ENCODE measurements around the gene ACER2.

The ACER2 gene

GRCh38 chr9:19464764-19465585 is 56.2 kb downstream of the ACER2 start (continued):
- TF ChIP-seq ZNF449 (tag by site-specific recombination; IDR thresholded peaks at IDR 0.05) (no peak), ZBTB21 (tag by site-specific recombination; IDR thresholded peaks at IDR 0.05) (no peak), ZNF624 (tag by site-specific recombination; IDR thresholded peaks at IDR 0.05) (no peak), PBX3 (CRISPR knock-in tag; IDR thresholded peaks at IDR 0.05) (no peak), ZNF610 (tag by site-specific recombination; IDR thresholded peaks at IDR 0.05; ENCODE audit: borderline replicate concordance) (no peak), GLIS1 (tag by site-specific recombination; IDR thresholded peaks at IDR 0.05) (peak; percentile 56), ZNF274 (IDR thresholded peaks at IDR 0.05; ENCODE audit: low read length) (no peak), ZNF274 (tag by site-specific recombination; IDR thresholded peaks at IDR 0.05; ENCODE audit: borderline replicate concordance) (no peak), ZBTB6 (tag by site-specific recombination; IDR thresholded peaks at IDR 0.05) (no peak), ZNF792 (tag by site-specific recombination; IDR thresholded peaks at IDR 0.05) (no peak), ZNF830 (tag by site-specific recombination; IDR thresholded peaks at IDR 0.05; ENCODE audit: low read depth) (no peak), PRDM10 (tag by site-specific recombination; IDR thresholded peaks at IDR 0.05) (0 out of 2 replicates have a peak, but pooled peaks have one; percentile 28), ZNF621 (tag by site-specific recombination; IDR thresholded peaks at IDR 0.05) (no peak), ZNF660 (tag by site-specific recombination; IDR thresholded peaks at IDR 0.05) (peak; percentile 62; the same call in 1 of the 2 replicates), ZNF350 (tag by site-specific recombination; IDR thresholded peaks at IDR 0.05) (no peak), ZNF785 (tag by site-specific recombination; IDR thresholded peaks at IDR 0.05) (no peak), ZSCAN4 (tag by site-specific recombination; IDR thresholded peaks at IDR 0.05) (no peak), ZNF211 (tag by site-specific recombination; IDR thresholded peaks at IDR 0.05; ENCODE audit: low read depth) (no peak), ZBTB26 (tag by site-specific recombination; optimal IDR thresholded peaks at IDR 0.05) (peak; percentile 65), GFI1B (tag by site-specific recombination; IDR thresholded peaks at IDR 0.05) (no peak), KLF10 (tag by site-specific recombination; IDR thresholded peaks at IDR 0.05) (no peak), ZNF701 (tag by site-specific recombination; IDR thresholded peaks at IDR 0.05) (no peak), TSHZ1 (tag by site-specific recombination; IDR thresholded peaks at IDR 0.05; ENCODE audit: borderline replicate concordance) (no peak)

All from HEK293 (cell line).